H9 (cell line): ENCODE results near the gene GLYATL1. TPM values are rescaled to one million over a fixed set of nuclear protein-coding genes. Genes with fewer than 3 reads are reported as not detected.

Experiments used
- DNase-seq: peaks from one replicate; pipeline ENCODE4 v3.0.0-alpha.2; 2017
- H2AFZ ChIP-seq: one replicate; pipeline ENCODE4 v1.6.1; 2013; ENCODE audit warnings: mild to moderate bottlenecking, low read length, control low read depth, moderate library complexity
- H2AK5ac ChIP-seq: 2 replicates; pipeline ENCODE4 v1.6.1; 2013; ENCODE audit warnings: low read length, control low read depth, mixed read lengths; ENCODE audit not compliant: insufficient read length
- H2BK120ac ChIP-seq: one replicate; pipeline ENCODE4 v1.6.1; 2013; ENCODE audit warnings: low read depth, mild to moderate bottlenecking, low read length, control low read depth, inconsistent platforms; ENCODE audit not compliant: poor library complexity, severe bottlenecking
- H2BK12ac ChIP-seq: 2 replicates; pipeline ENCODE4 v1.6.1; 2013; ENCODE audit warnings: low read length, control low read depth, mixed read lengths, low read depth; ENCODE audit not compliant: insufficient read length
- H2BK15ac ChIP-seq: 2 replicates; pipeline ENCODE4 v1.6.1; 2013; ENCODE audit warnings: low read depth, low read length, control low read depth
- H2BK20ac ChIP-seq: one replicate; pipeline ENCODE4 v1.6.1; 2013; ENCODE audit warnings: low read depth, mild to moderate bottlenecking, low read length, control low read depth, inconsistent platforms; ENCODE audit not compliant: poor library complexity, severe bottlenecking
- H2BK5ac ChIP-seq: 2 replicates; pipeline ENCODE4 v1.6.1; 2013; ENCODE audit warnings: low read length, control low read depth, mixed read lengths; ENCODE audit not compliant: insufficient read length
- H3K14ac ChIP-seq: 2 replicates; pipeline ENCODE4 v1.6.1; 2013; ENCODE audit warnings: low read length, control low read depth; ENCODE audit not compliant: insufficient read depth
- H3K18ac ChIP-seq: 2 replicates; pipeline ENCODE4 v1.6.1; 2013; ENCODE audit warnings: low read depth, mild to moderate bottlenecking, mixed read lengths, low read length, control low read depth; ENCODE audit not compliant: insufficient read length
- H3K23ac ChIP-seq: 2 replicates; pipeline ENCODE4 v1.6.1; 2013; ENCODE audit warnings: low read length, control low read depth, mixed read lengths, low read depth; ENCODE audit not compliant: insufficient read length
- H3K23me2 ChIP-seq: 2 replicates; pipeline ENCODE4 v1.6.1; 2013; ENCODE audit warnings: low read depth, mild to moderate bottlenecking, mixed read lengths, low read length, control low read depth; ENCODE audit not compliant: insufficient read length, poor library complexity, severe bottlenecking
- H3K27ac ChIP-seq: 2 replicates; pipeline ENCODE4 v1.5.1; 2013; ENCODE audit warnings: low read length, control low read depth, mixed read lengths, low read depth; ENCODE audit not compliant: insufficient read length
- H3K27me3 ChIP-seq: 2 replicates; pipeline ENCODE4 v1.6.1; 2013; ENCODE audit warnings: low read length, control low read depth, inconsistent platforms; ENCODE audit not compliant: insufficient read depth
- H3K4ac ChIP-seq: 2 replicates; pipeline ENCODE4 v1.6.1; 2013; ENCODE audit warnings: low read depth, mild to moderate bottlenecking, control low read depth, inconsistent platforms, low read length, moderate library complexity
- H3K4me1 ChIP-seq: 2 replicates; pipeline ENCODE4 v1.6.1; 2013; ENCODE audit warnings: low read length, control low read depth, inconsistent platforms; ENCODE audit not compliant: insufficient read depth
- H3K4me2 ChIP-seq: 2 replicates; pipeline ENCODE4 v1.6.1; 2013; ENCODE audit warnings: low read length, control low read depth, mixed read lengths; ENCODE audit not compliant: insufficient read length, insufficient read depth
- H3K56ac ChIP-seq: 2 replicates; pipeline ENCODE4 v1.6.1; 2013; ENCODE audit warnings: low read depth, mild to moderate bottlenecking, mixed read lengths, low read length, control low read depth; ENCODE audit not compliant: insufficient read length
- H3K79me1 ChIP-seq: 2 replicates; pipeline ENCODE4 v1.6.1; 2013; ENCODE audit warnings: low read depth, mild to moderate bottlenecking, moderate library complexity, low read length, control low read depth, inconsistent platforms; ENCODE audit not compliant: insufficient read depth, poor library complexity, severe bottlenecking
- H3K79me2 ChIP-seq: 2 replicates; pipeline ENCODE4 v1.6.1; 2013; ENCODE audit warnings: low read length, control low read depth, inconsistent platforms; ENCODE audit not compliant: insufficient read depth
- H3K9ac ChIP-seq: 2 replicates; pipeline ENCODE4 v1.6.1; 2013; ENCODE audit warnings: low read length, control low read depth, mixed read lengths; ENCODE audit not compliant: insufficient read length; ENCODE audit errors: extremely low read depth
- H3K9me3 ChIP-seq: one replicate; pipeline ENCODE4 v1.6.1; 2013; ENCODE audit warnings: low read depth, low read length, inconsistent platforms; ENCODE audit not compliant: control insufficient read depth
- H3T11ph ChIP-seq: one replicate; pipeline ENCODE4 v1.6.1; 2013; ENCODE audit warnings: mild to moderate bottlenecking, low read length, control low read depth, inconsistent platforms
- H4K20me1 ChIP-seq: one replicate; pipeline ENCODE4 v1.6.1; 2013; ENCODE audit not compliant: control insufficient read depth, insufficient read length, insufficient read depth
- H4K5ac ChIP-seq: 2 replicates; pipeline ENCODE4 v1.6.1; 2013; ENCODE audit warnings: low read depth, mild to moderate bottlenecking, mixed read lengths, low read length, control low read depth; ENCODE audit not compliant: insufficient read length
- H4K8ac ChIP-seq: replicated peaks from 2 replicates; pipeline ENCODE4 v1.6.1; 2013; ENCODE audit warnings: low read length, control low read depth, mixed read lengths, low read depth; ENCODE audit not compliant: insufficient read length
- H4K91ac ChIP-seq: 2 replicates; pipeline ENCODE4 v1.6.1; 2013; ENCODE audit warnings: low read depth, mild to moderate bottlenecking, moderate library complexity, mixed read lengths, low read length, control low read depth; ENCODE audit not compliant: insufficient read length
- H3K27ac Mint-ChIP-seq, 3 experiments: 2 replicates in 2 of 3; 3 replicates in 1 of 3; pipeline ENCODE4 v1.8.0; 2020 to 2021; ENCODE audit warnings: mixed read lengths in 3 of 3, mild to moderate bottlenecking in 1 of 3, moderate library complexity in 1 of 3
- H3K27me3 Mint-ChIP-seq: 2 replicates; pipeline ENCODE4 v1.8.0; 2021; ENCODE audit warnings: low read depth, mild to moderate bottlenecking, moderate library complexity, mixed read lengths
- H3K36me3 Mint-ChIP-seq, 3 experiments: 2 replicates in 2 of 3; 3 replicates in 1 of 3; pipeline ENCODE4 v1.8.0; 2020 to 2021; ENCODE audit warnings: low read depth in 3 of 3, mixed read lengths in 3 of 3; ENCODE audit not compliant: insufficient read depth in 1 of 3
- H3K4me1 Mint-ChIP-seq, 2 experiments: 2 replicates each; pipeline ENCODE4 v1.8.0; 2020; ENCODE audit warnings: mixed read lengths in 2 of 2
- H3K4me3 Mint-ChIP-seq, 2 experiments: 2 replicates in 1 of 2; 3 replicates in 1 of 2; pipeline ENCODE4 v1.8.0; 2020 to 2021; ENCODE audit warnings: mild to moderate bottlenecking in 2 of 2, mixed read lengths in 2 of 2, moderate library complexity in 1 of 2
- H3K9me3 Mint-ChIP-seq, 2 experiments: 2 replicates in 1 of 2; 3 replicates in 1 of 2; pipeline ENCODE4 v1.8.0; 2020; ENCODE audit warnings: mild to moderate bottlenecking in 2 of 2, mixed read lengths in 2 of 2, moderate library complexity in 1 of 2
- WGBS: extraction: QIAGEN DNeasy Blood & Tissue Kit; methylation state at CpG from one replicate; pipeline ENCODE4 v1.1.7; 2013; ENCODE audit warnings: missing lambda C conversion rate, low lambda C conversion rate, mixed read lengths; ENCODE audit not compliant: insufficient read length; ENCODE audit errors: extremely low coverage; 5-methylcytosine and 5-hydroxymethylcytosine counted together
- total RNA-seq: library from RNA; stranded (reverse); gene quantifications from 2 replicates; pipeline ENCODE4 v1.2.1, GENCODE V29; 2021
- TF ChIP-seq, protein P1 (sequence below): fragments of 200-600 bp; sonication (generic); conservative IDR thresholded peaks from 3 replicates; pipeline ENCODE4 v1.8.0; 2021; ENCODE audit warnings: antibody characterized with exemption, mild to moderate bottlenecking

GLYATL1 gene
- total RNA-seq, 1 experiment from 2014 or later, result 2.8 TPM

- H3K9me3 ChIP-seq, result no peaks in the 10 kb centered on the region
- no peaks in the 10 kb centered on the region for H3K23me2 ChIP-seq
- no peak overlapping the region for H3K4me2 ChIP-seq
- H3K27ac ChIP-seq, result no peak overlapping the region
- no peak overlapping the region for H3K27ac Mint-ChIP-seq
- H3K23ac ChIP-seq, result no peak overlapping the region
- no peak for DNase-seq
- H3K9ac ChIP-seq, result no peak overlapping the region
- H3K56ac ChIP-seq, result no peak overlapping the region
- H2BK12ac ChIP-seq, result no peak overlapping the region
- no peaks in the 10 kb centered on the region for H3K79me2 ChIP-seq
- H4K91ac ChIP-seq, result no peak overlapping the region
- no peak overlapping the region for H2BK120ac ChIP-seq
- no peaks in the 10 kb centered on the region for H4K20me1 ChIP-seq
- no peak overlapping the region for H2AK5ac ChIP-seq
- H3K4me3 Mint-ChIP-seq, result no peak overlapping the region
- peaks cover 4% of the 10 kb centered on the region; the same call in 1 of the 2 replicates for H3K27me3 Mint-ChIP-seq
- H4K5ac ChIP-seq, result no peak overlapping the region
- H3K27me3 ChIP-seq, result no peaks in the 10 kb centered on the region
- no peak overlapping the region for H2BK20ac ChIP-seq
- no CpG with 5 or more reads among the region's 1 CpG for WGBS
- H3K36me3 Mint-ChIP-seq, result no peaks in the 10 kb centered on the region
- H2BK15ac ChIP-seq, result no peak overlapping the region
- TF ChIP-seq, protein P1, sequence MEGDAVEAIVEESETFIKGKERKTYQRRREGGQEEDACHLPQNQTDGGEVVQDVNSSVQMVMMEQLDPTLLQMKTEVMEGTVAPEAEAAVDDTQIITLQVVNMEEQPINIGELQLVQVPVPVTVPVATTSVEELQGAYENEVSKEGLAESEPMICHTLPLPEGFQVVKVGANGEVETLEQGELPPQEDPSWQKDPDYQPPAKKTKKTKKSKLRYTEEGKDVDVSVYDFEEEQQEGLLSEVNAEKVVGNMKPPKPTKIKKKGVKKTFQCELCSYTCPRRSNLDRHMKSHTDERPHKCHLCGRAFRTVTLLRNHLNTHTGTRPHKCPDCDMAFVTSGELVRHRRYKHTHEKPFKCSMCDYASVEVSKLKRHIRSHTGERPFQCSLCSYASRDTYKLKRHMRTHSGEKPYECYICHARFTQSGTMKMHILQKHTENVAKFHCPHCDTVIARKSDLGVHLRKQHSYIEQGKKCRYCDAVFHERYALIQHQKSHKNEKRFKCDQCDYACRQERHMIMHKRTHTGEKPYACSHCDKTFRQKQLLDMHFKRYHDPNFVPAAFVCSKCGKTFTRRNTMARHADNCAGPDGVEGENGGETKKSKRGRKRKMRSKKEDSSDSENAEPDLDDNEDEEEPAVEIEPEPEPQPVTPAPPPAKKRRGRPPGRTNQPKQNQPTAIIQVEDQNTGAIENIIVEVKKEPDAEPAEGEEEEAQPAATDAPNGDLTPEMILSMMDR, result no peak
- H3K79me1 ChIP-seq, result no peaks in the 10 kb centered on the region
- no peak overlapping the region for H2AFZ ChIP-seq
- H4K8ac ChIP-seq, result no peak overlapping the region
- peaks cover 4 to 8% of the 10 kb centered on the region in 2 experiments for H3K4me1 Mint-ChIP-seq
- H3T11ph ChIP-seq, result no peak overlapping the region
- no peak overlapping the region for H3K18ac ChIP-seq
- no peak overlapping the region for H3K4ac ChIP-seq
- no peak overlapping the region for H2BK5ac ChIP-seq
- H3K14ac ChIP-seq, result no peak overlapping the region
- H3K4me1 ChIP-seq, result no peaks in the 10 kb centered on the region
- peaks cover 2 to 19% of the 10 kb centered on the region in 2 experiments; a peak in 3 of 5 replicates for H3K9me3 Mint-ChIP-seq
These were observed 53.2 kb downstream of the GLYATL1 start for GRCh38 chr11:58992489-58992888.
